ENCODE results near the gene CACNA1S.

The CACNA1S gene
- total RNA-seq: 0 to 0.11 (median 0) reads per million in 9 experiments

DNA sequence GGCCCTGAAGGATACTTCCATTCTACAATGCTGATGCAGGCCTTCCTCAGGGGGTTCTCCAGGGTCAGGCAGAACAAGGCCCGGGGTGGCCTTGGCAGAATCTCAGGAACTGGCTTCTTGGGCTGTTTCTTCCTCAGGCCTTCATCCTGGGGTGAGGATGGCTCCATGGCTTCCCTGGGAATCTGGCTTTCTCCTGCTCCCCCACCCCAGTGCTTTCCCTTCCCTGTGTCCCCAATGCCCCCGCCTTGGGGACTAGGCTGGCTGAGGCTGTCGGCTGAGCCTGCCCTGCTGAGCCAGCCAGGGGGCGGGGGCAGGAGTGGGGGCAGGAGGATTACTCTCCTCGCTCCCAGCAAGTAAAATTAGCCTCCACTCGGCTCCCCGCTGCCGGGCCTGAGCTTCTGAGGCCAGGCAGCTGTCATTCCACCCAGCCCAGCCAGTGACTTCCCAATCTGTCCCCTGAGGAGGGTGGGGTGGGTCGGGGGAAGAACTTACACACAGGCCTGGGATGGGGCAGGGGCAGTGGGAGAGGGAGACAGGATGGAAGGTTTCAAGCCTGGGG, at the start of gene CACNA1S:
CACNA1S (minus strand) TSS at position 254 of the 559 bp plus-strand sequence; CDS start at position 167, 87 bp downstream.
- Mint-ChIP-seq H3K27ac (peak within 1 kb of the TSS; percentile 13 to 19), H3K4me1 (ENCODE audit: low read depth in 2 of 2) (peaks cover 5 to 10% of the 10 kb centered on the region in 2 donors), H3K36me3 (ENCODE audit: insufficient read depth) (peaks cover 9% of the 10 kb centered on the region), H3K4me3 (peak within 1 kb of the TSS; percentile 89 to 92), H3K27me3 (no peaks in the 10 kb centered on the region), H3K9me3 (no peaks in the 10 kb centered on the region)
- DNase-seq: no peak
- ATAC-seq (replicated peaks): no peak

- no peak for ATAC-seq (replicated peaks)
- Mint-ChIP-seq H3K27ac (no peak overlapping the region), H3K4me3 (no peak overlapping the region), H3K4me1 (ENCODE audit: low read depth in 2 of 2) (peaks cover 13 to 14% of the 10 kb centered on the region in 2 donors), H3K36me3 (ENCODE audit: insufficient read depth) (peaks cover 13% of the 10 kb centered on the region), H3K9me3 (no peaks in the 10 kb centered on the region), H3K27me3 (peaks cover 36 to 44% of the 10 kb centered on the region in 2 donors)
- DNase-seq: no peak
Measured at GRCh38 chr1:201157949-201158348, 45.7 kb upstream of the CACNA1S start.

DNA sequence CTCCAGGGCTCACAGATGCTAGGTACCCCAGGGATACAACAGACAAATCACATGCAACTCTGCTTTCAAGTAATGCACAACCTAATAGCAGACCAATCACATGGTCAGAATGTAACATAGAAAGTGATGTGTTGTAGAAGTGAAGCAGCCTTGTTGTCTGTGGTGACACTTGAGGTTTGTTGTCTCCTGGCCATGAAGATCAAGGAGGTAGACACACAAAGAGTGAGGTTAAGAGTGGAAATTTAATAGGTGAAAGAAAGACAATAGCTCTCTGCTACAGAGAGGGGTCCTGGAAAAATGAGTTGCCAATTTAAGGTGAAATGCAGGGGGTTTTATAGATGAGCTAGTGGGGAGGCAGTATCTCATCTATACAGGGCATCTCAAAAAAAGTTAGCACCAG, 44.6 kb upstream of the CACNA1S start:
- no peak for DNase-seq
- Mint-ChIP-seq H3K27ac (no peak overlapping the region), H3K4me3 (no peak overlapping the region), H3K4me1 (ENCODE audit: low read depth in 2 of 2) (peaks cover 14 to 19% of the 10 kb centered on the region in 2 donors), H3K27me3 (peaks cover 36 to 44% of the 10 kb centered on the region in 2 donors), H3K36me3 (ENCODE audit: insufficient read depth) (peaks cover 13% of the 10 kb centered on the region), H3K9me3 (no peaks in the 10 kb centered on the region)
- no peak for ATAC-seq (replicated peaks)

- Mint-ChIP-seq H3K27ac (no peak overlapping the region), H3K27me3 (peaks cover 36 to 42% of the 10 kb centered on the region in 2 donors), H3K36me3 (ENCODE audit: insufficient read depth) (peaks cover 13% of the 10 kb centered on the region), H3K9me3 (no peaks in the 10 kb centered on the region), H3K4me3 (no peak overlapping the region), H3K4me1 (ENCODE audit: low read depth in 2 of 2) (peaks cover 14 to 20% of the 10 kb centered on the region in 2 donors)
- no peak for ATAC-seq (replicated peaks)
- DNase-seq: no peak
Measured at GRCh38 chr1:201156346-201156745, 44.1 kb upstream of the CACNA1S start.

DNA sequence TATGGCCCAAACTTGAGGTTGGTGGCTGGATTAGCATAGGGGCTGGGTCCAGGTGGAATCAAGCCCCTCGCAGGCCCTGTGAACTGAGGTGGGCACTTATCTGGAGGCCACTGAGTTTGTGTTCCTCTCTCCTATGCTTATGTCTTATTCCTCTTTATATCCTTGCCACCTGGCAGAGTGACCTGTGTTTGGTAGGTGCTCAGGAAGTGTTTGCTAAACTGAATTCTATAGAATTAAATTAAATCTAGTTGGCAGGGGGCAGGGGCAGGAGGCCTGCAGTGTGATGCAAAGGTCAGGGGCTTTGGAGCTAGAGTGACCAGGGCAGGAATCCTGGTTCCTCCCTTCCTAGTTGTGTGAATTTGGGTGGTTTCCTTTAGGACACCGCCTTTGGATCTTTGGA, 43.1 kb upstream of the CACNA1S start:
- peaks cover 13% of the 10 kb centered on the region for H3K36me3 Mint-ChIP-seq (ENCODE audit: insufficient read depth)
- H3K9me3 Mint-ChIP-seq: no peaks in the 10 kb centered on the region
- H3K27ac Mint-ChIP-seq: no peak overlapping the region
- DNase-seq: no peak
- peaks cover 14 to 25% of the 10 kb centered on the region in 2 donors for H3K4me1 Mint-ChIP-seq (ENCODE audit: low read depth in 2 of 2)
- H3K4me3 Mint-ChIP-seq: no peak overlapping the region
- no peak for ATAC-seq (replicated peaks)
- peaks cover 35 to 36% of the 10 kb centered on the region in 2 donors for H3K27me3 Mint-ChIP-seq

DNA sequence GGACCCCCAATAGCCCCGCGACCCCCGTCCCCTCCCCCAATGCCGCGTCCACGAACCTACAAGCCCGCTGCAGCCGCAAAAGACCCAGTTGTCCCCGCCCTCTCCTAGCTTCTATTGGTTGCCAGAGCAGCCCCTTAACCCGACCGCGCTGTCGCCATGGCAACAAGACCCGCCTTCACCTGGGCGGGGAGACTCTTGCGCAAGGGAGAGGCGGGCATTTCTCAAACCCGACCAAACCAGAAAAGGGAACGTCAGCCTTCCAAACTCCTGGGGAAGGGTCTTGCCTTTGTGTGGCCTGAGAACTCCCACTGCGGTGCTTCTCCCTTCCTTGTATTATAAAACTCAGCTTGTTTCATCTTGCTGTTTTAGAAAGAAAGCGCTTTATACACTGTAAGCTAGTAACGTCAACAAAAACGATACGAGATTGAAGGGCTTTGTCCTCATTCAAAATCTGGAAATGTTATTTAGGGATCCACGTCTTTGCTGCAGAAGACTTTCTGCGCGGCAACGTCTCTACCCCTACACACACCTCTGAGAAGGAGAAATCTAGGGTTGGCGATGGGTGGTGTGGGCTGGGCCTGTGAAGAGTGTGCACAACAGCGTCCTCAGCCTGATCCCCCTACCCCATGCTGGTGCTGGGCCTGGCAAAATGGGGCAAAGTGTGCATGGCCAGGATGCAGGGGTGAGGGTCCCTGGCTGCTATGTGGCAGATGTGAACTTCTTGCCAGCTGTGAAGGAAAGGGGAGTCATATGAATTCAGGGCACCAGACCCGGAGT, 42.4 kb upstream of the CACNA1S start, which contains the start of gene TMEM9:
TMEM9 (minus strand) TSS at position 86 of the 777 bp plus-strand sequence. CDS start 551 bp downstream, outside the sequence.
- no peaks in the 10 kb centered on the region for H3K9me3 Mint-ChIP-seq
- H3K27ac Mint-ChIP-seq: peak within 1 kb of the TSS; percentile 88 to 92
- peaks cover 13% of the 10 kb centered on the region for H3K36me3 Mint-ChIP-seq (ENCODE audit: insufficient read depth)
- peak; percentile 99 for DNase-seq
- peaks cover 30 to 35% of the 10 kb centered on the region in 2 donors for H3K27me3 Mint-ChIP-seq
- peak within 1 kb of the TSS; percentile 87 to 95 for H3K4me3 Mint-ChIP-seq
- peaks cover 14 to 25% of the 10 kb centered on the region in 2 donors for H3K4me1 Mint-ChIP-seq (ENCODE audit: low read depth in 2 of 2)
- peak; percentile 97 for ATAC-seq (replicated peaks)

DNA sequence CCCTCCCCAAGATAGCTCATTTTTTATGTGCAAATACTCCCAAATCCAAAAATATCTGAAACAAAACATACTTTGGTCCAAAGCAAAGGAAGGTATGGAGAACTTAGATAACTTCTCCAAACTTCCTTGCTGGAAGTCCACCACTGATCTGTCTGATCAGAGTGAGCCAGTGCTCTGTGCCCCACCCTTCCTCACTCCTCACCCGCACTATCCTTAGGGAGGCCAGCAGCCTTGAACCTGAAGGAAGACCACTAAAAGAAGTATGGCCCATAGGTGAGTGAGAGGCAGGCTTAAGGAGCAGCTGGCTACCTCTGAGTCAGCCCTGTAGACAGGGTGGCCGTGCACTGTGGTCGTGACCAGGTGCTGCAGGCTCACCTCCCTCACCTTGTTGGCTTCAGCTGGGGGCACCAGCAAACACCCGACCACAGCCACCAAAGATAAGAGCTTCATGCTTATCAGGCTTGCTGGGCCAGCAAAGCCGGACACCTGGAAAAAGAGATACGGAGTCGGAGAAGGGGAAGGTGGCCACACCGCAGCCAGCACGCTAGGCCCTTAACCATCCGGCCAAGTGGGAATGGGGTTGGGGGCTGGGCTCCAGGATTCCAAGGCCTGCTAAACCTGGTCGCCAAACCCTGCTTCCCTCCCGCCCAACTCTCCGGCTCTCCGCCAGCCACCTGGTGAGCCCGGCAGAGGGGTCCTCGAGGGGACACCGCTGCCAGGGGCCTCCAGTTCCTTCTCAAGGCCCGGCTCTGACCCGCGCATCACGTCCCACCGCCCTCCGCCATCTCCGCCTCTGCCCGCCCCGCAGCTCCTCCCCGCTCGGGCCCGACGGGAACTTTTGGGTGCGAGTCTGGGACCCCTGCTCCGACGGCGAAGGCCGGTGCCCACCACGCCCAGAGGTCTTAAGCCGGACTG, 41.5 kb upstream of the CACNA1S start:
- H3K9me3 Mint-ChIP-seq: no peaks in the 10 kb centered on the region
- peak overlapping the region; percentile 87 to 95 for H3K4me3 Mint-ChIP-seq
- peak overlapping the region; percentile 88 to 92 for H3K27ac Mint-ChIP-seq
- DNase-seq (no peak), ATAC-seq (replicated peaks) (peak; percentile 81)
- peaks cover 25 to 29% of the 10 kb centered on the region in 2 donors for H3K27me3 Mint-ChIP-seq
- H3K36me3 Mint-ChIP-seq (ENCODE audit: insufficient read depth): peaks cover 13% of the 10 kb centered on the region
- H3K4me1 Mint-ChIP-seq (ENCODE audit: low read depth in 2 of 2): peaks cover 14 to 25% of the 10 kb centered on the region in 2 donors

DNA sequence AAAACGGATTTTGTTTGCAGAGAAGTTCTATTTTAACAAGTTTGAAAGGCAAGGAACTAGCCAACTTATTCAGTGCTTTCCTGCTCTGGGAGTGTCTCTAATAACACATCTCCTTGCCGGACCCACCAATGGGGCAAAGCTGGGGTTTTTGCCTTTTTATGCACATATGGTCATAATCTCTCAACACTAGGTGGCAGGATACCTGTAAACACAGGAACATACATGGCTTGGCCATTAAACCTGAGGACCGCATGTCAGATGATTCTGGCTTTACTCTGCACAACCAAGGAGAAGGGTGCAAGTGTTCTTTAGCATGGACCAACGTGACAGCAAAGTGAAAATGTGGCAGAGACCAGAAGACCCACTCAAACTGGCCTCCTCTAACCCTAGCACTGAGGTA, 37.2 kb upstream of the CACNA1S start:
- no peak overlapping the region for H3K27ac Mint-ChIP-seq
- H3K36me3 Mint-ChIP-seq (ENCODE audit: insufficient read depth): peaks cover 15% of the 10 kb centered on the region
- H3K4me3 Mint-ChIP-seq: no peak overlapping the region
- no peaks in the 10 kb centered on the region for H3K27me3 Mint-ChIP-seq
- ATAC-seq (replicated peaks) (no peak), DNase-seq (no peak)
- peaks cover 9 to 20% of the 10 kb centered on the region in 2 donors for H3K4me1 Mint-ChIP-seq (ENCODE audit: low read depth in 2 of 2)
- H3K9me3 Mint-ChIP-seq: no peaks in the 10 kb centered on the region

GRCh38 chr1:201147396-201148015, 35.3 kb upstream of the CACNA1S start:
- no peak overlapping the region for H3K27ac Mint-ChIP-seq
- H3K4me1 Mint-ChIP-seq (ENCODE audit: low read depth in 2 of 2): peaks cover 0 to 7% of the 10 kb centered on the region in 2 donors
- DNase-seq (no peak), ATAC-seq (replicated peaks) (no peak)
- no peak overlapping the region for H3K4me3 Mint-ChIP-seq
- H3K9me3 Mint-ChIP-seq: no peaks in the 10 kb centered on the region
- peaks cover 10% of the 10 kb centered on the region for H3K36me3 Mint-ChIP-seq (ENCODE audit: insufficient read depth)
- no peaks in the 10 kb centered on the region for H3K27me3 Mint-ChIP-seq

DNA sequence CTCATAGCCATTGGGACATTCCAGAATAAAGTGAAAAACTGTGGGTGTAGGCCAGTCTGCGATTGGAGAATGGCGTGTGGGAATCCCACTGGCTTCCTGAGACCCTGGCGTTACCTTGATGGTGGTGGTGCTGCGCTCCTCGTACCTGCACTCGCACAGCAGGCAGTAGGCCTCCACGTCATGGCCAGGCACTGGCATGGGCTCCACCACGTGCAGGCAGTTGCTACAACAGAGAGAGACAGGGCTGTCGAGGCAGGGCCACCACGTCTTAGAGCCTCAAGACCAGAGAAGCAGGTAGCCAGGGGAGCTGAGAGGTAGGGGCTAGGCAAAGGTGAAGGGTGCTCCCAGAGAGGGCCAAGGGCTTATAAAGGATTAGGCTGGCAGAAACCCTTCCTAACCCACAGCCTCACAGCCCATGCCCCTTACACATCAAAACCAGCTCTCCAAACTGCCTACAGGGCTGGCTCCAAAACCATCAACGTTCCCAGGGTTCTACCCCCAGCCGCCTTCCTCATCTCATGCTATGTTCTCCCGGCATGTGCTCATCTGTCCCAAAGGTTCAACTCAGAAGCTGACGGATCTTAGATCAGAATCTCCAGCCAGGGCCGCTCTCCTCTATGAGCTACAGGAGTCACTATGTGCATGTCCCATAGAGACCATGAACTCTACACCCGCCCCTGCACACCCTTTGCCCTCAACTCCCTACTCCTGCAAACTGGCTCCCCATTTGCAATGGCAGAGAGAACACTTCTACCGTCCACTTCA, 34.6 kb upstream of the CACNA1S start:
- ATAC-seq (replicated peaks) (no peak), DNase-seq (no peak)
- H3K27me3 Mint-ChIP-seq: no peaks in the 10 kb centered on the region
- H3K36me3 Mint-ChIP-seq (ENCODE audit: insufficient read depth): peaks cover 10% of the 10 kb centered on the region
- peak overlapping the region; percentile 27 to 77 for H3K27ac Mint-ChIP-seq
- peaks cover 0 to 7% of the 10 kb centered on the region in 2 donors for H3K4me1 Mint-ChIP-seq (ENCODE audit: low read depth in 2 of 2)
- no peak overlapping the region for H3K4me3 Mint-ChIP-seq
- no peaks in the 10 kb centered on the region for H3K9me3 Mint-ChIP-seq

- no peak for ATAC-seq (replicated peaks)
- no peak for DNase-seq
- H3K27ac Mint-ChIP-seq: peak overlapping the region; percentile 27 to 77
Measured at GRCh38 chr1:201145816-201146215, 33.6 kb upstream of the CACNA1S start.

DNA sequence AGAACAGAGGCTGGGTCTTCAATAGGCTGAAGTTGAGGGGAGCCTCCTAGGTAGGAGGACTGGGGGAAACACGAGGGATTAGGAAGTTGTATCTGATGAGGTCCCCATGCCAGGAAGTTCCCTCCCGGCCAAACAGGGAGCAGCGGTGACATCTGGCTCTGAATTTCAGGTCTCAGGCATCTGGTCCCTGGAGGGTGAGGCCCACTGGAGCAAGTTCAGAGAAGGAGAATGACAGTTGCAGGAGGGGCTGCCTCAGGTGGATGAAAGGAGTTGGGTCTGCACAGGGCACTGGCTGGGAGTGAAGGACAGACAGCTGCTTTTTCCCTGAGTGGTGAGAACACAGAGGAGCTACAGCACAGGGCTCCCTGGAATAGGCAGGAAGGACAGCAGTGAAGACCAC, 32.9 kb upstream of the CACNA1S start:
- Mint-ChIP-seq H3K9me3 (no peaks in the 10 kb centered on the region), H3K4me1 (ENCODE audit: low read depth in 2 of 2) (no peaks in the 10 kb centered on the region), H3K27ac (no peak overlapping the region), H3K36me3 (ENCODE audit: insufficient read depth) (peaks cover 10% of the 10 kb centered on the region), H3K27me3 (no peaks in the 10 kb centered on the region), H3K4me3 (no peak overlapping the region)
- ATAC-seq (replicated peaks) (no peak), DNase-seq (no peak)

More at GRCh38 chr1:201145816-201146215, 33.6 kb upstream of the CACNA1S start:
- Mint-ChIP-seq H3K9me3 (no peaks in the 10 kb centered on the region), H3K4me3 (no peak overlapping the region), H3K36me3 (ENCODE audit: insufficient read depth) (peaks cover 10% of the 10 kb centered on the region), H3K4me1 (ENCODE audit: low read depth in 2 of 2) (no peaks in the 10 kb centered on the region), H3K27me3 (no peaks in the 10 kb centered on the region)
